HCT116 (cell line): Measurements from ENCODE around the gene NAA40. TPM values are rescaled to one million over a fixed set of nuclear protein-coding genes. Genes with fewer than 3 reads are reported as not detected.

Experiments used
- ATAC-seq: fragments of 200-7000 bp; cut with Tn5 transposase; 2 replicates; pipeline ENCODE4 v1.9.1; 2020; ENCODE audit warnings: mild to moderate bottlenecking, moderate library complexity
- BruUV-seq: library from RNA; stranded (reverse); fragments of 400-500 nt; replicated peaks from 2 replicates; lab custom pipeline; 2021; lab: Mats Ljungman, UMichigan
- CTCF ChIA-PET: fragments of 300-600 bp; sonication (Branson Sonifier 250); formaldehyde crosslinking; loops from one replicate; lab custom pipeline; 2021; ENCODE audit warnings: antibody characterized with exemption; lab: Charles Lee
- POLR2A ChIA-PET: fragments of 300-600, 350-600 bp; sonication (Branson Sonifier 250); formaldehyde crosslinking; loops from one replicate; lab custom pipeline; 2021; ENCODE audit warnings: antibody characterized with exemption; lab: Charles Lee
- RAD21 ChIA-PET, 2 experiments: fragments of 300-600 bp; sonication (Branson Sonifier 250); formaldehyde crosslinking; loops; one replicate each; lab custom pipeline; 2023; ENCODE audit warnings: low total read pairs in 2 of 2; ENCODE audit not compliant: uncharacterized antibody in 2 of 2, unreplicated experiment in 2 of 2, low non-redundant PET in 1 of 2; lab: Charles Lee
- DNase-seq: peaks from one replicate; pipeline ENCODE4 v3.0.0-alpha.2; 2010; ENCODE audit warnings: low read depth, low spot score
- H2AFZ ChIP-seq: fragments of 200-600 bp; shearing (Covaris generic), sonication (generic); 2 replicates; pipeline ENCODE4 v1.6.1; 2017; ENCODE audit warnings: low read depth, mixed run types, mixed read lengths, antibody characterized with exemption, low read length; ENCODE audit not compliant: poor library complexity, severe bottlenecking
- H3K27ac ChIP-seq: 2 replicates; pipeline ENCODE4 v1.5.1; 2012; ENCODE audit warnings: low read depth, low read length
- H3K27me3 ChIP-seq: fragments of 200-600 bp; sonication (generic); 2 replicates; pipeline ENCODE4 v1.6.1; 2016; ENCODE audit warnings: mixed run types, low read length, mixed read lengths; ENCODE audit not compliant: insufficient read depth
- H3K36me3 ChIP-seq, 2 experiments: fragments of 200-500 bp in 1 of 2; fragments of 200-600 bp in 1 of 2; sonication (Bioruptor generic) in 1 of 2; sonication (generic) in 1 of 2; 2 replicates each; pipeline versions ENCODE4 v1.5.1 to v1.6.1; 2014 to 2016; ENCODE audit warnings: low read length in 2 of 2, inconsistent platforms in 1 of 2, mixed read lengths in 1 of 2, mixed run types in 1 of 2; ENCODE audit not compliant: insufficient read depth in 2 of 2, control insufficient read depth in 1 of 2
- H3K4me1 ChIP-seq, 2 experiments: fragments of 200-600 bp in 1 of 2; sonication (generic) in 1 of 2; 2 replicates each; pipeline versions ENCODE4 v1.5.1 to v1.6.1; 2012 to 2017; ENCODE audit warnings: low read length in 2 of 2, inconsistent platforms in 1 of 2, mild to moderate bottlenecking in 1 of 2, mixed read lengths in 1 of 2, mixed run types in 1 of 2, moderate library complexity in 1 of 2; ENCODE audit not compliant: insufficient read depth in 2 of 2, control insufficient read depth in 1 of 2
- H3K4me2 ChIP-seq: fragments of 200-600 bp; sonication (generic); 2 replicates; pipeline ENCODE4 v1.6.1; 2017; ENCODE audit warnings: mixed run types, low read length, mixed read lengths
- H3K4me3 ChIP-seq, 2 experiments: fragments of 200-600 bp in 1 of 2; sonication (generic) in 1 of 2; replicated peaks in 1 of 2; 2 replicates each; pipeline ENCODE4 v1.5.1; 2011 to 2016; ENCODE audit warnings: low read length in 2 of 2, control low read depth in 1 of 2, low read depth in 1 of 2, mild to moderate bottlenecking in 1 of 2, mixed read lengths in 1 of 2, mixed run types in 1 of 2
- H3K79me2 ChIP-seq: fragments of 200-600 bp; sonication (generic); 2 replicates; pipeline ENCODE4 v1.6.1; 2017; ENCODE audit warnings: mild to moderate bottlenecking, mixed run types, low read length, moderate library complexity, mixed read lengths; ENCODE audit not compliant: insufficient read depth
- H3K9ac ChIP-seq: fragments of 200-600 bp; sonication (generic); 2 replicates; pipeline ENCODE4 v1.6.1; 2016; ENCODE audit warnings: low read length, mixed read lengths
- H3K9me2 ChIP-seq: fragments of 200-600 bp; sonication (generic), shearing (Covaris generic); 2 replicates; pipeline ENCODE4 v1.6.1; 2017; ENCODE audit warnings: mixed run types, mild to moderate bottlenecking, moderate library complexity; ENCODE audit not compliant: insufficient read depth
- H3K9me3 ChIP-seq, 2 experiments: fragments of 200-500 bp in 1 of 2; fragments of 200-600 bp in 1 of 2; sonication (Bioruptor generic) in 1 of 2; sonication (generic) in 1 of 2; 2 replicates each; pipeline ENCODE4 v1.6.1; 2014 to 2017; ENCODE audit warnings: low read length in 2 of 2, mixed read lengths in 2 of 2, inconsistent platforms in 1 of 2, low read depth in 1 of 2, mild to moderate bottlenecking in 1 of 2, mixed run types in 1 of 2, moderate library complexity in 1 of 2; ENCODE audit not compliant: control insufficient read depth in 1 of 2, insufficient read depth in 1 of 2
- H4K20me1 ChIP-seq: fragments of 200-600 bp; sonication (generic), shearing (Covaris generic); 2 replicates; pipeline ENCODE4 v1.6.1; 2017; ENCODE audit warnings: mixed run types, mild to moderate bottlenecking, moderate library complexity; ENCODE audit not compliant: insufficient read depth
- ATF3 ChIP-seq: IDR thresholded peaks from 2 replicates; pipeline ENCODE4 v1.6.1; 2012
- EGR1 ChIP-seq: IDR thresholded peaks from 2 replicates; pipeline ENCODE4 v1.6.1; 2012; ENCODE audit warnings: low read depth
- JUND ChIP-seq: IDR thresholded peaks from 2 replicates; pipeline ENCODE4 v1.6.1; 2012
- SIN3A ChIP-seq: IDR thresholded peaks from 2 replicates; pipeline ENCODE4 v1.6.1; 2012; ENCODE audit warnings: low read depth
- SRF ChIP-seq: IDR thresholded peaks from 2 replicates; pipeline ENCODE4 v1.6.1; 2012; ENCODE audit warnings: low read depth
- intact Hi-C: fragments of 100-400 bp; cut with micrococcal nuclease; formaldehyde crosslinking; loops from 2 replicates; pipeline ENCODE4 v1.10.0; 2022
- total RNA-seq: library from RNA; stranded (reverse); gene quantifications from one replicate; pipeline ENCODE4 v1.2.1, GENCODE V29; 2021; ENCODE audit not compliant: unreplicated experiment

The NAA40 gene
- total RNA-seq, 1 experiment from 2014 or later: 25.3 TPM

GRCh38 chr11:63929616-63930015 lies 9.2 kb upstream of the NAA40 start:
- Histone ChIP-seq H3K9ac (no peak overlapping the region), H3K27ac (no peak overlapping the region), H4K20me1 (no peaks in the 10 kb centered on the region), H2AFZ (no peak overlapping the region), H3K79me2 (no peaks in the 10 kb centered on the region), H3K27me3 (no peaks in the 10 kb centered on the region), H3K9me3 (no peaks in the 10 kb centered on the region), H3K4me1 (peaks cover 0 to 3% of the 10 kb centered on the region in 2 experiments; a peak in 3 of 4 replicates), H3K9me2 (no peaks in the 10 kb centered on the region), H3K4me3 (no peak overlapping the region), H3K36me3 (no peaks in the 10 kb centered on the region), H3K4me2 (no peak overlapping the region)
- ChIA-PET CTCF (no interaction called here), RAD21 (no interaction called here), POLR2A (no interaction called here)
- ATAC-seq (no peak), DNase-seq (no peak)
- intact Hi-C loops: no loop called here
- BruUV-seq: no TSS peak
- no peak for TF ChIP-seq JUND

DNA sequence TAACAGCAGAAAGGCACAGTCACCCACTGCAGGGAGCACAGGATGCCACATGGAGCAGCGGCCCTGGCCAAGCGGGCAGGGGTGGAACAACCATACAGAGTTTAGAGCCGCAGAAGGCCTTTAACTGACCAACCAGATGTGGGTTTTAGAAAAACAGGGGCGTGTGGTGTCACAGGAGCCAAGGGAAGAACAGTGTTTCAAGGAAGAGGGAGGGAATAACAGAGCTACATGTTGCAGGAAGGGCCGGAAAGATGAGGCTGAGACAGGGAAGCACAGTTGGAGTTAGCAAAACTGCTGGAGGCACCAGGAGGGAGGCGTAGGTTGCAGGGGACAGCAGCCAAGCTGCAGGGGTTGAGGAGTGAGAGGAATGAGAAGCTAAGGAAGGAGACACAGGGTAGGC lies 7.8 kb upstream of the NAA40 start:
- RAD21 ChIA-PET: no interaction called here
- BruUV-seq: no TSS peak
- H3K4me3 ChIP-seq: no peak overlapping the region
- H3K9me3 ChIP-seq: no peaks in the 10 kb centered on the region
- H3K9me2 ChIP-seq: no peaks in the 10 kb centered on the region
- no peaks in the 10 kb centered on the region for H3K36me3 ChIP-seq
- POLR2A ChIA-PET: no interaction called here
- peaks cover 0 to 8% of the 10 kb centered on the region in 2 experiments; a peak in 3 of 4 replicates for H3K4me1 ChIP-seq
- H3K9ac ChIP-seq: no peak overlapping the region
- H3K27me3 ChIP-seq: no peaks in the 10 kb centered on the region
- CTCF ChIA-PET: no interaction called here
- H3K79me2 ChIP-seq: no peaks in the 10 kb centered on the region
- H3K27ac ChIP-seq: no peak overlapping the region
- no peak overlapping the region for H3K4me2 ChIP-seq
- no peaks in the 10 kb centered on the region for H4K20me1 ChIP-seq
- intact Hi-C loops: no loop called here
- TF ChIP-seq SIN3A (no peak), EGR1 (no peak), SRF (no peak), ATF3 (no peak)
- DNase-seq (no peak), ATAC-seq (no peak)
- no peak overlapping the region for H2AFZ ChIP-seq
